ENCODE results near the gene ITGAV. TPM values are rescaled to one million over a fixed set of nuclear protein-coding genes. Genes with fewer than 3 reads are reported as not detected.

ITGAV gene
- total RNA-seq, 1 donor from 2014 or later: 50.3 TPM

DNA sequence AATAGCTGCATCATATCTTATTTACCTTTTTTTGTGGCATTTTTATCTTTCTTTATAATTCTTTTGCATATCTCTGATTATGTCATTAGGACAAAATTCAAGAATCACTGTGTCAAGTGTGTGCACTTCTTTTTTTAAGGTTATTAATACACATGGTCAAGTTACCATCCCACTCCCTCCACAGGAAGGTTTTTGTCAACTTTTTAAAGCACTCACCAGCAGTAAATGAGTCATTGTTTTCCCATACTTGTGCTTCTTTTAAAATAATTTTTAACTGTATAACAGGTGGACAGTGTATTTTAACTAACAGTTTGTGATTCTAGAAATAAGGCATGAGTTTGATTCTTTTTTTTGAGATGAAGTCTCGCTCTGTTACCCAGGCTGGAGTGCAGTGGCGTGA, 58.3 kb downstream of the ITGAV start:
- H3K9me3 Mint-ChIP-seq: no peaks in the 10 kb centered on the region
- H3K4me3 Mint-ChIP-seq: no peak overlapping the region
- no peak for DNase-seq (ENCODE audit: low read depth, low spot score)
- H3K27ac Mint-ChIP-seq (ENCODE audit: unreplicated experiment): no peak overlapping the region
- TF ChIP-seq, protein P1, sequence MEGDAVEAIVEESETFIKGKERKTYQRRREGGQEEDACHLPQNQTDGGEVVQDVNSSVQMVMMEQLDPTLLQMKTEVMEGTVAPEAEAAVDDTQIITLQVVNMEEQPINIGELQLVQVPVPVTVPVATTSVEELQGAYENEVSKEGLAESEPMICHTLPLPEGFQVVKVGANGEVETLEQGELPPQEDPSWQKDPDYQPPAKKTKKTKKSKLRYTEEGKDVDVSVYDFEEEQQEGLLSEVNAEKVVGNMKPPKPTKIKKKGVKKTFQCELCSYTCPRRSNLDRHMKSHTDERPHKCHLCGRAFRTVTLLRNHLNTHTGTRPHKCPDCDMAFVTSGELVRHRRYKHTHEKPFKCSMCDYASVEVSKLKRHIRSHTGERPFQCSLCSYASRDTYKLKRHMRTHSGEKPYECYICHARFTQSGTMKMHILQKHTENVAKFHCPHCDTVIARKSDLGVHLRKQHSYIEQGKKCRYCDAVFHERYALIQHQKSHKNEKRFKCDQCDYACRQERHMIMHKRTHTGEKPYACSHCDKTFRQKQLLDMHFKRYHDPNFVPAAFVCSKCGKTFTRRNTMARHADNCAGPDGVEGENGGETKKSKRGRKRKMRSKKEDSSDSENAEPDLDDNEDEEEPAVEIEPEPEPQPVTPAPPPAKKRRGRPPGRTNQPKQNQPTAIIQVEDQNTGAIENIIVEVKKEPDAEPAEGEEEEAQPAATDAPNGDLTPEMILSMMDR (conservative IDR thresholded peaks at IDR 0.05): no peak
- no peaks in the 10 kb centered on the region for H3K27me3 Mint-ChIP-seq (ENCODE audit: low read depth)
- no peaks in the 10 kb centered on the region for H3K4me1 Mint-ChIP-seq
- peaks cover 10% of the 10 kb centered on the region for H3K36me3 Mint-ChIP-seq (ENCODE audit: low read depth)

DNA sequence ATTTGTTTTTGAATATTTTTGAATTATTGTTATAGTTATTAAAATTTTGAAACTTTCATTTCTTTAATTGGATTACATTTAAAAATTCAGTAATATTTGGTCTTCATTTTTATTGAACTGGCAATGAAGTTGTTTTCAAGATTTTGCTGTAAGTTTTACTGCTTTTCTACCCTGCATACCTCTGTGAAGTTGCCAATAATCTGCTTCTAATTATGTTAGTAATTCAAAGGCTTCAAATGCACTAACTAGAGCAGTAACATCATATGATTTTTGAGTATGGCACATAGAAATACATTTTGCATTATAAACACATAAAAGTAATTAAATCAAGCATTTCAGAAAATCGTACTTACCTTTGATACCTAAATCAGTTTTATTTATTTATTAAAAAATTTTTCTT, 63.7 kb downstream of the ITGAV start:
- no peak for DNase-seq (ENCODE audit: low read depth, low spot score)
- Mint-ChIP-seq H3K36me3 (ENCODE audit: low read depth) (peaks cover 13% of the 10 kb centered on the region), H3K27ac (ENCODE audit: unreplicated experiment) (no peak overlapping the region), H3K9me3 (no peaks in the 10 kb centered on the region), H3K4me3 (no peak overlapping the region), H3K27me3 (ENCODE audit: low read depth) (no peaks in the 10 kb centered on the region), H3K4me1 (no peaks in the 10 kb centered on the region)
- TF ChIP-seq, protein P1 (conservative IDR thresholded peaks at IDR 0.05): no peak

DNA sequence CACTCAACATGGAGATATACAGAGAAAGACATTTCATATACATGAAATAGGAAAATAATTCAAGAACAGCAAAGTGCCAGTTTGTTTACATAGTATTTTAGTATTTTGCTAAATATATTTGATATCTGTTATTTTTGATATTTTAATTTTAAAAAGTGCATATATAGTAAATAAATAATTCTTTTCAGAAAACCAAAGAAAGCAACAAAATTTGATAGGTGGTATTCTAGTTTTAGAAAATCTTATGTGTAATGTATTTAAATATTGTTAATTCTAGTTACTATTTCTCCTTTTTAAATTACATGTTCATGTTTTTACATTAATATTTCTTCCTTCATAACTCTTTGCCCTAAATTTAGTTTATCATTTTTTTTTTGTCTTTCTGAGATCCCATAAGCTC, 69.5 kb downstream of the ITGAV start:
- Mint-ChIP-seq H3K27ac (ENCODE audit: unreplicated experiment) (no peak overlapping the region), H3K27me3 (ENCODE audit: low read depth) (no peaks in the 10 kb centered on the region), H3K36me3 (ENCODE audit: low read depth) (peaks cover 20% of the 10 kb centered on the region), H3K4me1 (no peaks in the 10 kb centered on the region), H3K9me3 (no peaks in the 10 kb centered on the region), H3K4me3 (no peak overlapping the region)
- TF ChIP-seq, protein P1 (conservative IDR thresholded peaks at IDR 0.05): no peak
- no peak for DNase-seq (ENCODE audit: low read depth, low spot score)

DNA sequence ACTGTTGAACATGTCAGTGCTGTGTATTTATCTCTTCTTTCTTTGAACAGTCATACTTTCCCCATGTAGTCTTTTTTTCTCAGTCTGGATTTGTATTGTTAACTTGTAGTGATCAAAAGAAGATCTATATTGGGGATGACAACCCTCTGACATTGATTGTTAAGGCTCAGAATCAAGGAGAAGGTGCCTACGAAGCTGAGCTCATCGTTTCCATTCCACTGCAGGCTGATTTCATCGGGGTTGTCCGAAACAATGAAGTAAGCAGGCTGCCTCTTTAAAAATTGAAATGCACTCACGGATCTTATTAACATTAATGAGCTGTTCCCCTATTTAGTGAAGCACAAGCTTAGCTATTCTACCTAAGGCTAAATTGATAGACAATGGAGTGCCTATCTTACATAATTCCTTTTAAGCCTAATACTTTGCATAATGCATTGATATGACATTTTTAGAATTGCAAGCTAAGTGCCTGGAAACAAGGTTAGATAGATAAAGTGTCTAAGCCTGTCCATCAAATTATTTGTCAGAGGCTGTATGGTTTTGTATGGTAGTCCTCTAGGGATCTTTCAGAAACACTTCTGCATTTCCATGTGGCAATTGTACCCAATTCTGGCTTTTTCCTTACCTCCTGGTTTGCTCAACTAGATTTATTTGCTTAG, 74.7 kb downstream of the ITGAV start:
- Mint-ChIP-seq H3K9me3 (no peaks in the 10 kb centered on the region), H3K4me3 (no peak overlapping the region), H3K36me3 (ENCODE audit: low read depth) (peaks cover 33% of the 10 kb centered on the region), H3K27ac (ENCODE audit: unreplicated experiment) (no peak overlapping the region), H3K27me3 (ENCODE audit: low read depth) (no peaks in the 10 kb centered on the region), H3K4me1 (no peaks in the 10 kb centered on the region)
- TF ChIP-seq, protein P1 (conservative IDR thresholded peaks at IDR 0.05): no peak
- no peak for DNase-seq (ENCODE audit: low read depth, low spot score)

DNA sequence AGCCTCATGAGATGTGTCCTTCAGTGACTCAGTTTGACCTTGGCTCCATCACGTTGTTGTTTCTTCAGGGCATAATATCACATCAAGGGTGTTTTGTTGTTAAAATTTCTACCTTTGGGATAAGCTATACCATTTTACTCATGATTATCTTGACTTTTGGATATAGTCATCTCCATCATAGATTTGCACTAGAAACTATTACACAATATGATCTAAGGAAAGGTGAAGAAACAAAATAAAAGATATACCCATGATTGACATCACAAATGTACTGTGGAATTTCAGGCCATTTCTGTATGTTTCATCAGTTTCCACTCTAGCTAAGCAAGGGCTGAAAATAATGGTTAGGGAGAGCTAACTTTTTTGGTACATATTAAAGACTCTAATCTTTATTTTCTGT, 79.3 kb downstream of the ITGAV start:
- no peak for DNase-seq (ENCODE audit: low read depth, low spot score)
- H3K9me3 Mint-ChIP-seq: peaks cover 5% of the 10 kb centered on the region
- peaks cover 69% of the 10 kb centered on the region for H3K36me3 Mint-ChIP-seq (ENCODE audit: low read depth)
- no peak overlapping the region for H3K4me3 Mint-ChIP-seq
- H3K4me1 Mint-ChIP-seq: no peaks in the 10 kb centered on the region
- H3K27ac Mint-ChIP-seq (ENCODE audit: unreplicated experiment): no peak overlapping the region
- no peaks in the 10 kb centered on the region for H3K27me3 Mint-ChIP-seq (ENCODE audit: low read depth)
- TF ChIP-seq, protein P1 (conservative IDR thresholded peaks at IDR 0.05): no peak

Measured in neural crest cell (in vitro differentiated cells).